K562 (cell line): ENCODE results near the gene EPB41L4A. TPM values are rescaled to one million over a fixed set of nuclear protein-coding genes. Genes with fewer than 3 reads are reported as not detected.

Experiments used
- ATAC-seq: fragments of 200-7000 bp; cut with Tn5 transposase; 3 replicates; pipeline ENCODE4 v1.9.1; 2020; ENCODE audit warnings: moderate library complexity
- BruUV-seq: library from RNA; stranded (reverse); fragments of 400-500 nt; replicated peaks from 2 replicates; lab custom pipeline; 2021; lab: Mats Ljungman, UMichigan
- CTCF ChIA-PET: fragments of 300-600 bp; formaldehyde crosslinking; extraction: SDS; loops from one replicate; lab custom pipeline; 2021; ENCODE audit warnings: low intra/inter-chr PET ratio; lab: Yijun Ruan, JAX
- POLR2A ChIA-PET: fragments of 300-600, 350-650 bp; sonication (Branson Sonifier 250); formaldehyde crosslinking; extraction: SDS; loops from one replicate; lab custom pipeline; 2021; ENCODE audit warnings: antibody characterized with exemption, inconsistent platforms; lab: Yijun Ruan, JAX
- DNase-seq, 4 experiments: peaks; one replicate each; pipeline versions ENCODE4 v3.0.0 to v3.0.0-alpha.2; 2011 to 2018; ENCODE audit warnings: low spot score in 3 of 4, mixed read lengths in 3 of 4; ENCODE audit errors: extremely low read depth in 1 of 4
- FAIRE-seq: peaks from 2 replicates; lab custom pipeline; 2011; peaks lifted over from hg19 to GRCh38; lab: Jason Lieb, UNC
- H2AFZ ChIP-seq: 2 replicates; pipeline ENCODE4 v1.6.0; 2011; ENCODE audit warnings: low read depth, low read length, control low read depth, inconsistent platforms
- H3K27ac ChIP-seq: fragments of 200-600 bp; 3 replicates; pipeline ENCODE4 v1.8.0; 2011; ENCODE audit warnings: low read depth, mild to moderate bottlenecking, control low read depth, inconsistent platforms, low read length, moderate library complexity, mixed read lengths; ENCODE audit errors: extremely low read depth
- H3K27me3 ChIP-seq, 2 experiments: fragments of 300-600 bp in 1 of 2; 2 replicates in 1 of 2; 3 replicates in 1 of 2; pipeline versions ENCODE4 v1.6.0 to v1.8.0; 2011; ENCODE audit warnings: inconsistent platforms in 2 of 2, low read length in 2 of 2, mild to moderate bottlenecking in 1 of 2, mixed read lengths in 1 of 2, moderate library complexity in 1 of 2; ENCODE audit not compliant: control insufficient read depth in 2 of 2, insufficient read depth in 2 of 2
- H3K36me3 ChIP-seq: fragments of 300-600 bp; 3 replicates; pipeline ENCODE4 v1.8.0; 2011; ENCODE audit warnings: mild to moderate bottlenecking, low read length, inconsistent platforms; ENCODE audit not compliant: control insufficient read depth, insufficient read depth
- H3K4me1 ChIP-seq, 2 experiments: fragments of 200-600 bp in 1 of 2; replicated peaks in 1 of 2; 2 replicates in 1 of 2; 3 replicates in 1 of 2; pipeline versions ENCODE4 v1.5.1 to v1.8.0; 2011; ENCODE audit warnings: inconsistent platforms in 2 of 2, low read length in 2 of 2, mild to moderate bottlenecking in 1 of 2, mixed read lengths in 1 of 2, moderate library complexity in 1 of 2; ENCODE audit not compliant: control insufficient read depth in 2 of 2, insufficient read depth in 2 of 2
- H3K4me2 ChIP-seq: 2 replicates; pipeline ENCODE4 v1.6.1; 2011; ENCODE audit warnings: low read length, control low read depth, inconsistent platforms, mixed read lengths; ENCODE audit not compliant: insufficient read depth
- H3K4me3 ChIP-seq: fragments of 200-600 bp; sonication (generic), shearing (Covaris generic); 2 replicates; pipeline ENCODE4 v1.5.1; 2016; ENCODE audit warnings: control low read depth, inconsistent platforms
- H3K79me2 ChIP-seq: fragments of 200-600 bp; 3 replicates; pipeline ENCODE4 v1.8.0; 2011; ENCODE audit warnings: low read length, inconsistent platforms; ENCODE audit not compliant: control insufficient read depth, insufficient read depth
- H3K9ac ChIP-seq, 2 experiments: 2 replicates each; pipeline versions ENCODE4 v1.6.0 to v1.6.1; 2011; ENCODE audit warnings: low read depth in 2 of 2, low read length in 2 of 2, control low read depth in 1 of 2, inconsistent platforms in 1 of 2, mild to moderate bottlenecking in 1 of 2, mixed read lengths in 1 of 2; ENCODE audit not compliant: insufficient read depth in 1 of 2
- H3K9me1 ChIP-seq: one replicate; pipeline ENCODE4 v1.6.0; 2011; ENCODE audit warnings: inconsistent platforms, mild to moderate bottlenecking, low read length, moderate library complexity; ENCODE audit not compliant: control insufficient read depth, insufficient read depth
- H3K9me3 ChIP-seq: replicated peaks from 2 replicates; pipeline ENCODE4 v1.5.1; 2011; ENCODE audit warnings: low read depth, low read length, inconsistent platforms; ENCODE audit not compliant: control insufficient read depth, insufficient read depth
- H4K20me1 ChIP-seq: replicated peaks from 2 replicates; pipeline ENCODE4 v1.6.1; 2011; ENCODE audit warnings: low read length, inconsistent platforms, mixed read lengths; ENCODE audit not compliant: control insufficient read depth, insufficient read depth
- AFF1 ChIP-seq, 2 experiments: fragments of 450-650 bp; IDR thresholded peaks; 2 replicates each; pipeline ENCODE4 v1.6.1; 2018; ENCODE audit warnings: mild to moderate bottlenecking in 2 of 2, low read depth in 1 of 2; ENCODE audit not compliant: partially characterized antibody in 2 of 2
- CREB1 ChIP-seq, 2 experiments: sonication (generic) in 1 of 2; formaldehyde crosslinking in 1 of 2; IDR thresholded peaks; 2 replicates each; pipeline versions ENCODE4 v1.6.1 to v1.8.0; 2012 to 2022; ENCODE audit warnings: inconsistent platforms in 1 of 2, mild to moderate bottlenecking in 1 of 2, missing genetic modification reagents in 1 of 2, moderate library complexity in 1 of 2
- CXXC5 ChIP-seq: fragments of 250-450 bp; sonication (Bioruptor Pico); IDR thresholded peaks from 2 replicates; pipeline ENCODE4 v1.8.0; 2022; ENCODE audit warnings: inconsistent platforms, mild to moderate bottlenecking, moderate library complexity
- KLF10 ChIP-seq: fragments of 250-450 bp; sonication (Bioruptor Pico); IDR thresholded peaks from 2 replicates; pipeline ENCODE4 v1.6.1; 2021; ENCODE audit warnings: matching md5 sums
- MBD1 ChIP-seq: fragments of 250-450 bp; sonication (Bioruptor Pico); IDR thresholded peaks from 2 replicates; pipeline ENCODE4 v1.8.0; 2022; ENCODE audit warnings: inconsistent platforms
- USF2 ChIP-seq: sonication (generic); formaldehyde crosslinking; IDR thresholded peaks from 2 replicates; pipeline ENCODE4 v1.5.0; 2020; ENCODE audit warnings: missing genetic modification reagents
- ZFX ChIP-seq: sonication (generic); formaldehyde crosslinking; IDR thresholded peaks from 2 replicates; pipeline ENCODE4 v1.8.0; 2022; ENCODE audit warnings: mild to moderate bottlenecking, missing genetic modification reagents, moderate library complexity
- ZNF57 ChIP-seq: fragments of 450-650 bp; formaldehyde crosslinking; IDR thresholded peaks from 2 replicates; pipeline ENCODE4 v1.4.0; 2020; ENCODE audit warnings: mild to moderate bottlenecking, moderate library complexity
- WGBS: fragments of 100-300 bp; shearing (Covaris generic); methylation state at CpG from one replicate; pipeline ENCODE4 v1.1.6; 2016; ENCODE audit warnings: low coverage, mixed read lengths; ENCODE audit not compliant: insufficient coverage; ENCODE audit errors: missing lambda C conversion rate; 5-methylcytosine and 5-hydroxymethylcytosine counted together
- in situ Hi-C: fragments of 300-500 bp; cut with MboI; formaldehyde crosslinking; loops from 4 replicates; pipeline ENCODE4 v1.15.0; 2018; ENCODE audit warnings: inconsistent platforms, mixed read lengths
- intact Hi-C: fragments of 100-400 bp; cut with micrococcal nuclease; formaldehyde crosslinking; loops from 2 replicates; pipeline ENCODE4 v1.14.2; 2022
- polyA plus RNA-seq, 8 experiments: library from polyadenylated mRNA; depleted of rRNA in 4 of 8; stranded (reverse) in 5 of 8; unstranded in 3 of 8; fragments of >200 nt; fragmentation: Nextera tagmentation in 2 of 8; fragmentation: Illumina TruSeq in 1 of 8; extraction: Ambion mirVana in 2 of 8; extraction: Trizol in 1 of 8; gene quantifications; 2 replicates each; pipeline versions ENCODE4 v1.2.1 to v1.2.3, GENCODE V29; 2011 to 2014; ENCODE audit warnings: inconsistent platforms in 1 of 8, missing spikeins in 1 of 8
- total RNA-seq, 7 experiments: library from RNA; depleted of rRNA in 6 of 7; stranded (reverse); fragments of >200 nt in 6 of 7; fragmentation: Illumina TruSeq in 2 of 7; extraction: Trizol in 2 of 7; gene quantifications; 2 replicates each; pipeline versions ENCODE4 v1.2.1 to v1.2.3, GENCODE V29; 2011 to 2021; ENCODE audit warnings: low replicate concordance in 1 of 7

The EPB41L4A gene
- total and polyA plus RNA-seq, 9 of the 15 experiments (the other 6 are each of a cell fraction or from before 2014, with no cell fraction given) = 0.04 to 0.35 (median 0.12) TPM; not detected in 3

- no peak for ATAC-seq
- intact Hi-C loops = no loop called here
- no peak for DNase-seq
- ChIA-PET CTCF (no interaction called here), POLR2A (no interaction called here)
- H3K4me2 ChIP-seq = no peak overlapping the region
- peaks cover 0 to 2% of the 10 kb centered on the region in 2 experiments; a peak in 1 of 5 replicates for H3K4me1 ChIP-seq
- no peak overlapping the region for H2AFZ ChIP-seq
- no peaks in the 10 kb centered on the region for H3K79me2 ChIP-seq
- H3K36me3 ChIP-seq = no peaks in the 10 kb centered on the region
- H3K9ac ChIP-seq = no peak overlapping the region
- TF ChIP-seq CREB1 (IDR thresholded peaks at IDR 0.05) (no peak), CREB1 (CRISPR knock-in tag; IDR thresholded peaks at IDR 0.05) (no peak), CXXC5 (no peak), MBD1 (no peak), AFF1 (IDR thresholded peaks at IDR 0.05; ENCODE audit: low read depth in 1 of 2, partially characterized antibody in 2 of 2) (no peak), ZNF57 (no peak), USF2 (CRISPR knock-in tag) (no peak), ZFX (CRISPR knock-in tag) (no peak), KLF10 (no peak)
- no TSS peak for BruUV-seq
- 3% methylated on average over 2 of the region's 2 CpGs for WGBS
- no peak for FAIRE-seq
- H3K27me3 ChIP-seq = no peaks in the 10 kb centered on the region
- no peaks in the 10 kb centered on the region for H3K9me3 ChIP-seq
- no peak overlapping the region for H3K4me3 ChIP-seq
- no peaks in the 10 kb centered on the region for H3K9me1 ChIP-seq
- no peak overlapping the region for H3K27ac ChIP-seq
- in situ Hi-C loops = no loop called here
- H4K20me1 ChIP-seq = no peaks in the 10 kb centered on the region
These were observed 45.2 kb downstream of the EPB41L4A start for GRCh38 chr5:112373885-112374284.
